WTC11 (cell line): Measurements from ENCODE around the gene GH2. TPM values are rescaled to one million over a fixed set of nuclear protein-coding genes. Genes with fewer than 3 reads are reported as not detected.
"Not testable (repeated sequence)": the region's sequence is repeated elsewhere in the genome, so short reads cannot be mapped to it uniquely, and the experiment has no call there.

Experiments used
- ATAC-seq: fragments of 200-7000 bp; cut with Tn5 transposase; 2 replicates; pipeline ENCODE4 v1.10.0; 2021; ENCODE audit warnings: mild to moderate bottlenecking, moderate library complexity
- CTCF ChIA-PET: fragments of 300-600 bp; sonication (Branson Sonifier 250); formaldehyde crosslinking; loops from one replicate; lab custom pipeline; 2021; ENCODE audit warnings: antibody characterized with exemption; lab: Charles Lee
- POLR2A ChIA-PET: fragments of 350-600 bp; sonication (Branson Sonifier 250); formaldehyde crosslinking; loops from one replicate; lab custom pipeline; 2021; ENCODE audit warnings: antibody characterized with exemption; lab: Charles Lee
- DNase-seq: peaks from one replicate; pipeline ENCODE4 v3.0.0; 2021; ENCODE audit warnings: low spot score
- H3K27ac Mint-ChIP-seq: 2 replicates; pipeline ENCODE4 v1.8.0; 2021; ENCODE audit warnings: mixed read lengths
- H3K27me3 Mint-ChIP-seq: 2 replicates; pipeline ENCODE4 v1.8.0; 2021; ENCODE audit warnings: low read depth, mild to moderate bottlenecking, moderate library complexity, mixed read lengths
- H3K36me3 Mint-ChIP-seq: 2 replicates; pipeline ENCODE4 v1.8.0; 2021; ENCODE audit warnings: mixed read lengths
- H3K4me1 Mint-ChIP-seq: 2 replicates; pipeline ENCODE4 v1.8.0; 2022; ENCODE audit warnings: mixed read lengths
- H3K4me3 Mint-ChIP-seq: 2 replicates; pipeline ENCODE4 v1.8.0; 2021; ENCODE audit warnings: mild to moderate bottlenecking, moderate library complexity, mixed read lengths
- H3K9me3 Mint-ChIP-seq: 2 replicates; pipeline ENCODE4 v1.8.0; 2021; ENCODE audit warnings: mixed read lengths
- SMAD3 ChIP-seq: sonication (generic); formaldehyde crosslinking; IDR thresholded peaks from 2 replicates; pipeline ENCODE4 v1.8.0; 2022; ENCODE audit warnings: missing genetic modification reagents, mild to moderate bottlenecking, borderline replicate concordance
- ZNF121 ChIP-seq: sonication (generic); formaldehyde crosslinking; IDR thresholded peaks from 2 replicates; pipeline ENCODE4 v1.8.0; 2023; ENCODE audit warnings: missing genetic modification reagents
- total RNA-seq: library from RNA; stranded (reverse); gene quantifications from 3 replicates; pipeline ENCODE4 v1.2.3, GENCODE V29; 2021
- TF ChIP-seq, protein P1 (sequence below): sonication (generic); formaldehyde crosslinking; IDR thresholded peaks from 2 replicates; pipeline ENCODE4 v1.8.1; 2022; ENCODE audit warnings: mild to moderate bottlenecking, missing genetic modification reagents, moderate library complexity, borderline replicate concordance
- TF ChIP-seq, protein P2 (sequence below): fragments of 250-450 bp; sonication (Bioruptor Pico); IDR thresholded peaks from 2 replicates; pipeline ENCODE4 v1.9.0; 2021; ENCODE audit warnings: mild to moderate bottlenecking, borderline replicate concordance

The GH2 gene
- total RNA-seq, 1 experiment from 2014 or later = 0.35 TPM

DNA sequence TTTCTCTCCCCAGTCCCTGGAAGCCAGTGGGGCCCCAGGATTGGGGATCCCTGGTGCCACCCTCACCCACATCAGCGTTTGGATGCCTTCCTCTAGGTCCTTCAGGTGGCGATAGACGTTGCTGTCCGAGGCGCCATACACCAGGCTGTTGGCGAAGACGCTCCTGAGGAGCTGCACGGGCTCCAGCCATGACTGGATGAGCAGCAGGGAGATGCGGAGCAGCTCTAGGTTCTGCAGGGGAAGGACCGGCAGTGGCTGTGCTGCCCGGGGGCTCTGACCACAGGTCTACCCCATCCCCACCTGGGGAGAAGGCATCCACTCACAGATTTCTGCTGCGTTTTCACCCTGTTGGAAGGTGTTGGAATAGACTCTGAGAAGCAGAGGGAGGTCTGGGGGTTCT lies 1.0 kb downstream of the GH2 start (continued):
- TF ChIP-seq ZNF121 (CRISPR knock-in tag) = no peak
- TF ChIP-seq SMAD3 (CRISPR knock-in tag) = no peak
- TF ChIP-seq, protein P1, sequence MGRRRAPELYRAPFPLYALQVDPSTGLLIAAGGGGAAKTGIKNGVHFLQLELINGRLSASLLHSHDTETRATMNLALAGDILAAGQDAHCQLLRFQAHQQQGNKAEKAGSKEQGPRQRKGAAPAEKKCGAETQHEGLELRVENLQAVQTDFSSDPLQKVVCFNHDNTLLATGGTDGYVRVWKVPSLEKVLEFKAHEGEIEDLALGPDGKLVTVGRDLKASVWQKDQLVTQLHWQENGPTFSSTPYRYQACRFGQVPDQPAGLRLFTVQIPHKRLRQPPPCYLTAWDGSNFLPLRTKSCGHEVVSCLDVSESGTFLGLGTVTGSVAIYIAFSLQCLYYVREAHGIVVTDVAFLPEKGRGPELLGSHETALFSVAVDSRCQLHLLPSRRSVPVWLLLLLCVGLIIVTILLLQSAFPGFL = no peak
- TF ChIP-seq, protein P2, sequence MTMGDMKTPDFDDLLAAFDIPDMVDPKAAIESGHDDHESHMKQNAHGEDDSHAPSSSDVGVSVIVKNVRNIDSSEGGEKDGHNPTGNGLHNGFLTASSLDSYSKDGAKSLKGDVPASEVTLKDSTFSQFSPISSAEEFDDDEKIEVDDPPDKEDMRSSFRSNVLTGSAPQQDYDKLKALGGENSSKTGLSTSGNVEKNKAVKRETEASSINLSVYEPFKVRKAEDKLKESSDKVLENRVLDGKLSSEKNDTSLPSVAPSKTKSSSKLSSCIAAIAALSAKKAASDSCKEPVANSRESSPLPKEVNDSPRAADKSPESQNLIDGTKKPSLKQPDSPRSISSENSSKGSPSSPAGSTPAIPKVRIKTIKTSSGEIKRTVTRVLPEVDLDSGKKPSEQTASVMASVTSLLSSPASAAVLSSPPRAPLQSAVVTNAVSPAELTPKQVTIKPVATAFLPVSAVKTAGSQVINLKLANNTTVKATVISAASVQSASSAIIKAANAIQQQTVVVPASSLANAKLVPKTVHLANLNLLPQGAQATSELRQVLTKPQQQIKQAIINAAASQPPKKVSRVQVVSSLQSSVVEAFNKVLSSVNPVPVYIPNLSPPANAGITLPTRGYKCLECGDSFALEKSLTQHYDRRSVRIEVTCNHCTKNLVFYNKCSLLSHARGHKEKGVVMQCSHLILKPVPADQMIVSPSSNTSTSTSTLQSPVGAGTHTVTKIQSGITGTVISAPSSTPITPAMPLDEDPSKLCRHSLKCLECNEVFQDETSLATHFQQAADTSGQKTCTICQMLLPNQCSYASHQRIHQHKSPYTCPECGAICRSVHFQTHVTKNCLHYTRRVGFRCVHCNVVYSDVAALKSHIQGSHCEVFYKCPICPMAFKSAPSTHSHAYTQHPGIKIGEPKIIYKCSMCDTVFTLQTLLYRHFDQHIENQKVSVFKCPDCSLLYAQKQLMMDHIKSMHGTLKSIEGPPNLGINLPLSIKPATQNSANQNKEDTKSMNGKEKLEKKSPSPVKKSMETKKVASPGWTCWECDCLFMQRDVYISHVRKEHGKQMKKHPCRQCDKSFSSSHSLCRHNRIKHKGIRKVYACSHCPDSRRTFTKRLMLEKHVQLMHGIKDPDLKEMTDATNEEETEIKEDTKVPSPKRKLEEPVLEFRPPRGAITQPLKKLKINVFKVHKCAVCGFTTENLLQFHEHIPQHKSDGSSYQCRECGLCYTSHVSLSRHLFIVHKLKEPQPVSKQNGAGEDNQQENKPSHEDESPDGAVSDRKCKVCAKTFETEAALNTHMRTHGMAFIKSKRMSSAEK (CRISPR knock-in tag) = no peak

DNA sequence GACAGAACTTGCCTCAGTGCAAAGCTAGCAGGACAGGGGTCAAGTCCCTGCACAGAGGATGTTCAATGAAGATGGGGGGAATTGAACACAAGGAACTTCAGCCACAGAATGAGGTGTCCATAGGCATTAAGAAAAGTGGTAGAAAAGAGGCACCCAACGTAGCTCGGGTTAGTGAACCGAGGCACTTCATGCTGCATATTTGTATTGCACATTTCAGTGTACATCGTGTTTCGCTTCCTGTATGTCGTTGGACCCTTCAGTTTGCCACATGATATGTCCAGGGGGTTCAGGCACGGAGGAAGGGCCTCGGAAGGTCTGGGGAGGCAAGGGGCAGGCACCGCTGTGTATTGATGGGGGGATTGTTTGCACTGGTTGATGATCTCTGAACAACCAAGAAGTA lies 3.3 kb downstream of the GH2 start:
- DNase-seq, ATAC-seq, H3K27ac Mint-ChIP-seq, H3K4me3 Mint-ChIP-seq, H3K36me3 Mint-ChIP-seq, H3K27me3 Mint-ChIP-seq, H3K9me3 Mint-ChIP-seq, POLR2A ChIA-PET: not testable (repeated sequence)
- H3K4me1 Mint-ChIP-seq = peaks cover 22% of the 10 kb centered on the region
- CTCF ChIA-PET = interaction anchor here (0.7 kb wide), 1 partner anchor 33 kb away, joined by 3 read pairs; no protein-coding TSS in a partner anchor

DNA sequence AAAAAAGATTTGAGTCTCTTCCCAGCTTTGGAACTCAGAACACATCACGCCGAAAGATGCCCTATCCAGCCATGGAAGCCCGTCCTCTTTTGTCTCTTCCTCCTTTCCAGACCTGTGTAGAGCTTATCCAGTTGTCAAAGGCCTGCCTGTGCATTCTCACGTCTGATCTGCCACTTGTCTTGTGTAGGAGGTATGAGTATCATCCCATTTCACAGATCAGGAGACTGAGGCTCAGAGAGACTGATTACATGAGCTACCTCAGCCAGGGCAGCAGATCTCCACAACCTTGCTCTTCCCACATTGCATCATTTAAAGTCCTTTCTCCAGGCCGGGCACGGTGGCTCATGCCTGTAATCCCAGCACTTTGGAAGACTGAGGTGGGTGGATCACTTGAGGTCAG lies 7.1 kb downstream of the GH2 start:
- ATAC-seq, H3K27me3 Mint-ChIP-seq, H3K4me3 Mint-ChIP-seq, H3K36me3 Mint-ChIP-seq, H3K27ac Mint-ChIP-seq, DNase-seq, H3K9me3 Mint-ChIP-seq, H3K4me1 Mint-ChIP-seq: not testable (repeated sequence)
- ChIA-PET CTCF (interaction anchor here (0.6 to 2.7 kb wide), 12 partner anchors 8 to 259 kb away, joined by 3 to 44 read pairs (median 4); partner anchors contain the start of genes CSHL1 and GH1), POLR2A (interaction anchor here (1.0 kb wide), 1 partner anchor 36 kb away, joined by 3 read pairs; the partner anchor contains the start of gene CSHL1)

DNA sequence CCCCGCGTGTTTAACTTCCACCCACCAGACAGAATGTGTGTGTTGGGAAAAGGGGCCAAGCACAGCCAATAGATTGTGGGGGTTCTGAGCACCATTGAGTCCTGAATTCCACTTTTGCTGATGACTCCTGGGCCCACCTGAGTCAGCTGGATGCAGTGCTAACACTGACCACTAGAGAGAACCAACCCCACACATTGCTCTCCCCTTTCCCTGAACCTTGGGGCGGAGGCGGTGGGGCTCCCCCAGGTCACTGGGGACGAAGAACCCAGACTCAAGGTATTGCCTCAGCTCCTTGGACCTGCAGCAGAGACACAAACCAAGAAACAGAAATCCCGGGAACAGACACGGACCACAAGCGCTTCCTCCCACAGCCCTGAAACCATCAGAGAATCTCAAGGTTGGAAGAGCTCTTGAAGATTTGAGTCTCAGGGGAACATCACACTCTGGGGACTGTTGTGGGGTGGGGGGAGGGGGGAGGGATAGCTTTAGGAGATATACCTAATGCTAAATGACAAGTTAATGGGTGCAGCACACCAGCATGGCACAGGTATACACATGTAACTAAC lies 7.6 kb downstream of the GH2 start:
- ATAC-seq (peak; percentile 89), DNase-seq (peak; percentile 22)
- H3K36me3 Mint-ChIP-seq, H3K4me1 Mint-ChIP-seq, H3K4me3 Mint-ChIP-seq, H3K27me3 Mint-ChIP-seq, H3K9me3 Mint-ChIP-seq, H3K27ac Mint-ChIP-seq: not testable (repeated sequence)
- CTCF ChIA-PET = interaction anchor here (0.5 to 2.7 kb wide), 13 partner anchors 8 to 259 kb away, joined by 3 to 44 read pairs (median 4); partner anchors contain the start of genes CSHL1 and GH1
- POLR2A ChIA-PET = interaction anchor here (1.0 kb wide), 1 partner anchor 37 kb away, joined by 3 read pairs; the partner anchor contains the start of gene CSHL1

DNA sequence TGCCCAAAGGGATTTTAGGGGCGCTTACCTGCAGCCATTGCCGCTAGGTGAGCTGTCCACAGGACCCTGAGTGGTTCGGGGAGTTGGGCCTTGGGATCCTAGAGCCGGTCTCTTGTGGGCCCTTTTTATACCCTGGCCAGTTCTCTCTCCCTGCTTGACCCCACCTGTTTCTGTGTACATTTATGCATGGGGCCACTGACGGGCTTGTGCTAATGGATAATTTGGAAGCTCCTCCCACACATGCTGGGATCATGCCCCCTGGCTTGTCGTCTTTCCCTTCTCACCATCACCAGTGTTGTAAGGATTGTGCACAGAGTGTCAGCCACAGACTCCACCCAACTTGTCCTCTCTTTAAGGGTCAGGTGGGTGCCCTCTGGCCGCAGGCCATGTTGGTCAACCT lies 8.2 kb downstream of the GH2 start, which contains the start of gene CSH2:
CSH2 (minus strand) TSS at position 101 of the 400 bp plus-strand sequence; CDS start at position 38, 63 bp downstream.
- H3K4me1 Mint-ChIP-seq = peaks cover 11% of the 10 kb centered on the region
- H3K36me3 Mint-ChIP-seq, H3K27me3 Mint-ChIP-seq, ATAC-seq, DNase-seq, H3K4me3 Mint-ChIP-seq, H3K9me3 Mint-ChIP-seq, POLR2A ChIA-PET, H3K27ac Mint-ChIP-seq: not testable (repeated sequence)
- CTCF ChIA-PET = interaction anchor here (0.5 to 2.7 kb wide), 7 partner anchors 8 to 183 kb away, joined by 3 to 44 read pairs (median 4); partner anchors contain the start of genes CSHL1 and GH1

DNA sequence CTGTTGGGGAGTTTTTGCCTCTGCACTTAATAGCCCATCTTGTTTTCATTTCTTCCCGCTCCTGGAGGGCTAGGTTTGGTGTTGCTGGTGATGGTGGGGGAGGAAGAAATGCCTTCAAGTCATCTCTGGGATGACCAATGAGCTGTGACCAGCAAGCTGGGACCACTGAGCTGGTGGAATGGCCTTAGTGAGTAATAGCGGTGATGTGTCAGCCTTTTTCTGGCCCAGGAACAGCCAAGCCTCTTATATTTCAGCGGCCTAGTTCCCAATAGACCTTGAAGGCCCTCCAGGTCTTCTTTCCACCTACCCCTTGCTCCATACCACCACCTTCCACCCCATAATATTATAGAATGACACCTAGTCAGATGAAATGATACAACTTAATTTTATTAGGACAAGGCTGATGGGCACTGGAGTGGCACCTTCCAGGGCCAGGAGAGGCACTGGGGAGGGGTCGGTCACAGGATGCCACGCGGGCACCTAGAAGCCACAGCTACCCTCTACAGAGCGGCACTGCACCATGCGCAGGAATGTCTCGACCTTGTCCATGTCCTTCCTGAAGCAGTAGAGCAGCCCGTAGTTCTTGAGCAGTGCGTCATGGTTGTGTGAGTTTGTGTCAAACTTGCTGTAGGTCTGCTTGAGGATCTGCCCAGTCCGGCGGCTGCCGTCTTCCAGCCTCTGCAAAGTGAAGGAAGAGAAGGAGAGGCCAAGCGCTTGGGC lies 9.9 kb downstream of the GH2 start:
- H3K36me3 Mint-ChIP-seq, POLR2A ChIA-PET, ATAC-seq, H3K27me3 Mint-ChIP-seq, H3K27ac Mint-ChIP-seq, H3K4me3 Mint-ChIP-seq, CTCF ChIA-PET, DNase-seq, H3K9me3 Mint-ChIP-seq: not testable (repeated sequence)
- H3K4me1 Mint-ChIP-seq = peaks cover 11% of the 10 kb centered on the region

DNA sequence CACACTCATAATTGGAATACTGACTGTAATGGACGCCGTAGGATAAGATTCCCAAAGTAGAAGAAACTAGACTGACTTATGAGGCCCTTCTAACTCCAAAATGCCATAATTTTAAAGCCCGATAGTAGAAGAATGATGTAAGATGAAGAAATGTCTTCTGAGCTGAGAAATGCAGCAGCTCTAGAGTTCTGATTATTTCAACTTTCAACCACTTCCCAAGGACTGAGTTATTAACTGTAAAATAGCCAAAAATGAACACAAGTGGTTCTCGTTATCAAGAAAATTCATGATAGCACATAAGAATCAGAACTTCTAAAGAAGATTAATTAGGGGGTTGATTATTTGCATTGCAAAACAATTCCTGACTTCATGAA lies 11.5 kb downstream of the GH2 start:
- H3K27me3 Mint-ChIP-seq, POLR2A ChIA-PET, H3K36me3 Mint-ChIP-seq, H3K4me3 Mint-ChIP-seq, H3K27ac Mint-ChIP-seq, H3K9me3 Mint-ChIP-seq, DNase-seq, ATAC-seq: not testable (repeated sequence)
- H3K4me1 Mint-ChIP-seq = peaks cover 14% of the 10 kb centered on the region
- CTCF ChIA-PET = interaction anchor here (0.6 to 1.8 kb wide), 10 partner anchors 11 to 263 kb away, joined by 3 to 10 read pairs (median 3); partner anchors contain the start of gene GH2

DNA sequence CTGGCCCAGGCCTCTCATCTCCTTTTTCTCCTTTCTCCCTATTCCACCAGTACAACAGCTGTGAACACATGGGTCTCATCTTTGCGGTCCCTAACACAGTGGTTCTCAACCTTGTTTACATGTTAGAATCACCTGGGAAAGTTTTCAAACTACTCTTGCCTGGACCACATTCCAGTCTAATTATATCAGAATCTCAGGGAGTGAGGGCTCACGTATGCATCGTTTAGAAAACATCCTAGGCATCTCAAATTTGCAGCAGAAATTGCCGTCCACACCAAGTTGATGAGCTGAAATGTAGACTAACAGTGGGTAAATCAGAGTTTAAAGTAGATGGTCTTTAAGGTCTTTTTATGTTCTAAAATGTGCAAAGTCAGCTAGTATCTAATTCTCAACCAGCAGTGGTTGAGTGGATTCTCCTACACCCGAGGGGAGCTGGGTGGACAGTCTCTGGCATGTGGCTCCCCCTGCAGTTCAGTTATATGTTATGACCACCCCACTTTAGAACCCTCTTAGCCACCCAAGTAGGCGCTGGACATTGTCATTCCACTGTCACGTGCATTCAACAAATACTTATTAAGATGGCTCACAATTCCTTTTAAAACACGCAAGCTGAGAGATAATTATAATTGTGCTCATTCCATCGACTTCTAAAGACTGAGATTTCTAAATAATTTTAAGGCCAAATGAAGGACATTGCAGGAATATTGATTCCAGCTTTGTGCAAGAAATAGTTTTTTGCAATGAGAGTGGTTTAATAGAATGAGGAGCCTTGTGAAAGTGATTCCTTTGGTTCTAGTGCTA lies 12.1 kb downstream of the GH2 start:
- POLR2A ChIA-PET, H3K36me3 Mint-ChIP-seq, H3K27ac Mint-ChIP-seq, H3K9me3 Mint-ChIP-seq, H3K4me3 Mint-ChIP-seq, H3K27me3 Mint-ChIP-seq: not testable (repeated sequence)
- H3K4me1 Mint-ChIP-seq = peaks cover 14% of the 10 kb centered on the region
- CTCF ChIA-PET = interaction anchor here (0.6 to 1.8 kb wide), 10 partner anchors 10 to 264 kb away, joined by 3 to 10 read pairs (median 3); partner anchors contain the start of gene GH2
- peak; percentile 20 for DNase-seq
- peak; percentile 56 for ATAC-seq

DNA sequence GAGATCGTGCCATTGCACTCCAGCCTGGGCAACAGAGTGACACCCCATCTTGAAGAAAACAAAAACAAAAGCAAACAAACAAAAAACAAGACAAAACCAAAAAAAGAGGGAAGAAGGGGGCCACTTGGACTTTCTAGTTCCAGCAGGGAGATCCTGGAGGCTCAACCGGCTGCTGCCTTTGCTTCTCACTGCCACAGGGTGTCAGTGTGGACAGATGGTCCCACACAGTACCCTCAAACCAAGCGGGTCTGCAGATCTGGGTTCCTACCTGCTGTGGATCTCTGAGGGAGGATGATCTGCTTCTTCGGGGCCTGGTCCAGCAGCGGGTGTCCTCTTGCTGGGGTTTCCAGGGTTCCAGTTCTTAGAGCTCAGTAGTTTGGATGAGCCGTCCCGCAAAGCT lies 15.1 kb downstream of the GH2 start:
- CTCF ChIA-PET = interaction anchor here (0.7 to 4.4 kb wide), 21 partner anchors 8 to 630 kb away, joined by 3 to 43 read pairs (median 5); partner anchors contain the start of genes CSHL1, GH1, GH2 and POLG2
- H3K27ac Mint-ChIP-seq = not testable (repeated sequence)
- DNase-seq = peak; percentile 50

More for the DNA sequence above, 15.1 kb downstream of the GH2 start:
- H3K9me3 Mint-ChIP-seq, POLR2A ChIA-PET, H3K27me3 Mint-ChIP-seq, H3K36me3 Mint-ChIP-seq, H3K4me3 Mint-ChIP-seq: not testable (repeated sequence)
- peak; percentile 87 for ATAC-seq
- H3K4me1 Mint-ChIP-seq = peaks cover 12% of the 10 kb centered on the region
